EH (cell line): ENCODE measurements around the gene TNXB.
"Not testable (repeated sequence)": the region's sequence is repeated elsewhere in the genome, so short reads cannot be mapped to it uniquely, and the experiment has no call there.

Experiments used
- DNase-seq: peaks from one replicate; pipeline ENCODE4 v3.0.0-alpha.2; 2015; ENCODE audit warnings: low read depth

The TNXB gene

DNA sequence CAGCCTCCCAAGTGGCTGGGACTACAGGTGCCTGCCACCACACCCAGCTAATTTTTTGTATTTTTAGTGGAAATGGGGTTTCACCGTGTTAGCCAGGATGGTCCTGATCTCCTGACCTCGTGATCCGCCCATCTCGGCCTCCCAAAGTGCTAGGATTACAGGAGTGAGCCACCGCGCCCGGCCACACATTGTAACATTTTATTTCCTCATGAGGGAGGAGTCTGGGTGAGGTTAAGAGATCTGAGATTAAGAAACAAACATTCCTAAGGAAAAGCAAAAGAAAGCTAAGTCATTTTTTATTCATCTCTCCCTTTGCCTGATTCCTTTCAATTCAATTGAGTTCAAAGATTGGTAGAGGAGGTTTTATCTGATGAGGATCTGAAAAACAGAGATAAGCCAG, 35.1 kb upstream of the TNXB start:
- not testable (repeated sequence) for DNase-seq

DNA sequence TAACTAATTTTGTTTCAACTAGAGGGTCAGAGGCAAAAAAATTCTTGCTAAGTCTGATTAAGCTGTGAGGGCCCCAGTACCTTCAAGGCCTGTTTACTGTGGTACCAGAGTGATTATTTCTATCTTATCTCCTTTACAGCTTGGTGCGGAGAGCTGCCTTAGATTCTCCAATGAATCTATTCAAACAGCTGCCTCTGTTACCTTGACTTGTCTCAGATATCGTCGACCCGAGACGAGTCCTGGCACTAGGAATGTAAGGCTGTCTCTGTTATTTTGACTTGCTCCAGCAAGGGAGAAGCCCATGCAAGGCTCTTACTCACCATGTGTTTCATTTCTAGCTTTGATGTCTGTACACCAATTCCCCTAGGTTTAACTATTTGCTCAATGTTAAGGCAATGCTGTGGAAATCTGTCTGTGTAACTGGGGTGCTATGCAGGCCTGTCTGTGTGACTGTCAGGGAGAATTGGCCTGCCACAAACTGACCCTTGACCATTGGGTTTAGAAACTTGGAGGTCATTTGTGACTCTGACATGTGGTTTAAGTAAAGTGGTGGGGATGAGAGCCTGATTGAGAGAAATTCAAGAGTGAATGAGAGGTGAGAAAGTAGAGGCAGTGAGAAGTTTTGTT, 31.4 kb upstream of the TNXB start:
- no peak for DNase-seq

DNA sequence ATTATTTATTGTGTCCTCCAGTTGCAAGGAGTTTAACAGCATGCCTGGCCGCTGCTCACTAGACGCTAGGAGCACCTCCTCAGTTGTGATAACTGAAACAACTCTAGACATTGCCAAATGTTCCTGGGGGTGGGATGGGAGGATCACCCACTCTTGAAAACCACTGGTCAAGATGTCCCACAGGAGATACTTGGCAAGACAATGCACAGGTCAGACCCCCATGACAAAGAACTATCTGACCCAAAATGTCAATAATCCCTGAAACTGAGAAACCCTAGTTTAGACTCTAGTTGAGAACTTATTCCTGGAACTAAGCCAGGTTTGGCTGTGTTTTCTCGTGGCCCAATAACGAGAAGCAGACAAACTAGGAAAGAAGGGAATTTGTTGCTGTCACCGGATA, 30.5 kb upstream of the TNXB start:
- DNase-seq = no peak

DNA sequence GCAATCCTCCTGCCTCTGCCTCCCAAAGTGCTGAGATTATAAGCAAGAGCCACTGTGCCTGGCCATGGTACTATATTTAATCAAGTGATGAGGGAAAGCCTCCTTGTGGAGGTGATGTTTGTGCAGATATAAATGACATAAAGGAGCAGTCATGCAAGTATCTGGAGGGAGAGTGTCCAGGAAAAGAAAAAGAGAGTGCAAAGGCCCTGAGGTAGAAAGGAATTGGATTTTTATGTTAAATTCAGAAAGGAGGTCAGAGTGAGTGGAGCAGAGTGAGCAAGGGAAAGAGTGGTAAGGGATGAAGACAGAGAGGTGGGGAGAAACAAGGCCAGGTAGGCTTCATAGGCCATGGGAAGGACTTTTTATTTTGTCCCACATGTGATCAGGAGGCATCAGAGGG, 28.3 kb upstream of the TNXB start:
- DNase-seq = no peak

DNA sequence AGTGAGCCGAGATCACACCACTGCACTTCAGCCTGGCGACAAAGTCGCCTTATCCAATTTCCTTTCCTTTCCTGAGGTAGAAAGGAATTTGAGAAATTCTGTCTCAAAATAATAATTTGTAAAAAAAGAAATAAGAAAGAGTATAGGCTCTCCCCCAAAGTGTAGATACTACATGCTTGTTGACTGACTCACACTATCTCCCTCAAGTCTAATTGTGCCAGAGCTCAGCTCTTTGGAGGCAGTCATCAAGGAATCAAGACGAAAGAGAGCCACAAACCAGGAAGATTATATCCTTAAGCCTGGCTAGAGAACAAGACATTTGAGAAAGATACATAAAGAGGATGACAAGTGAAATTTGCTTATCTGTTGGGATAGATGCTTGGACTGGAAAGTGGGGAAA, 24.6 kb upstream of the TNXB start:
- peak; percentile 85 for DNase-seq

DNA sequence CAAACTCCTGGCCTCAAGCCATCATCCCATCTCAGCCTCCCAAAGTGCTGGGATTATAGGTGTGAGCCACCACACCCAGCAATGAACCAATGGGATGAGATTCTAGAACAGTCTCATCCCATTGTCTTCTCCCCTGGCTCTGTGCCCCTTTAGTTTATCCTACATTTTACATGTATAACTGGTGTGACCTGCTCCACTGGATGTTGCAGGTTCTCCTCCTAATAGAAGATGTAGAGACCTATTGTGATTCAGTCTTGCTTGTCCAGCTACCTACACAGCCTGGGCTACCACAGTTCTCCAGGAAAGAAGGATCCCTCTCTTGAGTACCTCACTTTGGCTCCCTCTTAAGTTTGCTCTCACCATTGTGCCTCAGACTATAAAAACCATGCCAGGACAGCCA, 23.0 kb upstream of the TNXB start:
- DNase-seq = no peak

DNA sequence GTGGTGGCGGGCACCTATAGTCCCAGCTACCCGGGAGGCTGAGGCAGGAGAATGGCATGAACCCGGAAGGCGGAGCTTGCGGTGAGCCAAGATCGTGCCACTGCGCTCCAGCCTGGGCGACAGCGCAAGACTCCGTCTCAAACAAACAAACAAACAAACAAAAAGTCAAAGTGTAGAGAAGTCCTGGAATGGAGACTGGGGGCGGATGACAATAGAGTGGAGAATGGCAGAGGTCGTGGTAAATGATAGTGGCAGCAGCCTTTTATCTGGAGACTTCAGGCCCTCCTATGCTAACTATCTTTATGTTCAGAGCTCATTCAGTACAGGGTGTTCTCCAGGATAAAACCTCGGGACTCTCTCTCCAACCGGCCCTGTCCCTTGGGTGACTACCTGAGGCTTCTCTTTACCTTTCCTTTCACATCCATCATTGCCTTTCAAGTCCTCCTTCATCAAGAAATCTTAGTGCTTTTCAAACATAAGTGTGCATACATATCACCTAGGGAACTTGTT, 22.4 kb upstream of the TNXB start:
- no peak for DNase-seq

DNA sequence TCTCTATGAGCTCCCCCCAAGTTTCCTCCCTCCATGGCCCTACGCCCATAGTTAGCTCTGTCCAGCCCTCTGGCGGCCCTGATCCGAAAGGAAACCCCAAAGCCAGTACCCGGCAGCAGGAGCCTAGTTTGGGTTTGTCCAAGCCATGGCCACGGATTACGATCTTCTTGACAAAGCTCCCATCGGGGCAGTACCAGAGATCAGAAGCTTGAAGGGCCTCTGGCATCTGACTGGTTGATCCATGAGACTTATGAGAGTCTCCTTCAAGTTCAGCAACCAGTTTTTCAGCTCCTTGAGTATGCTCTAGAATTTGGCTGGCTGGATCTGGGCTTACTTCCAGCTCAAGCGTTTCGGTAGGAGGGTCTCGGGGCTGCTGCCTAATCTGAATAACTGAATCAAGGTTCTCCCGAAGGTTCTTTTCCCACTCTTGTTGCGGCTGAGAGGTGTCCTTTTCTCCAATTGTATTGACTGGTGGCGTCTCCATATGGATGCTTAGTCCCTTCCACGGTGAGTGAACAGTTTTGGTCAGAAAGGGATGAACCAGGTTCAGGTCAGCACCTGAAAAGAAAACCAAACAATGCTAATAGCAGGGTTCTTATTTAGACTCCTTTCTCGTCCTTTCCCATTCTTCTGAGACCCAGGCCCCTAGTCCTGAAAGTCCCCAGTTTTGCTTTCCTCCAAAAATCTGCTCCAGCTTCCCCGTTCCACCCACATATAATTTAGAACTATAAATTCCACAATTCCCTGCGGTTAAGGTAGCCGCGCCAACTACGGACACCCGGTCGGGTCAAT, 20.4 kb upstream of the TNXB start:
- DNase-seq = no peak

DNA sequence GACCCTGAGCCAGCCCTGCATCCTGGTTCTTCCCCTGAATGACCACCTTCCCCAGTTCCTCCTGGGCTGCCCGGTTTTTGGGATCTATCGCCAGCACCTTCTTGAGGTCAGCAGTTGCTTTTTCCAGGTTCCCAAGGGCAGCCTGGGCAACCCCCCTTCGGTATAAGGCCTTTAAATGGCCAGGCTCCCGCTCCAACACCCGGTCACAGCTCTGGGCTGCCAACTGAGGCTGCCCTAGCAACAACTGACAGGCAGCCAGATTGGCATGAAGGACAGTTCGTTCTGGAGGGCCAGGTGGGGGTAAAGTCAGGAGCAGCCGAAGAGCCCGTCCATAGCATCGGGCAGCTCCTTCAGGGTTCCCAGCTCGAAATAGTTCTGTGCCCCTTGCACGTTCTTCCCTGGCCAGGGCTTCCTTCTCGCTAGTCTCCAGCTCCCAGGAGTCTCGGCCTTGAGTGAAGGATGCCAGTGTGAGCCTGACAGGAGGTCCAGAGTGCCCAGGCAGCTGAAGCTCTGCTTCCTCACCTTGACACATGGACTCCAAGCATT, 19.7 kb upstream of the TNXB start:
- no peak for DNase-seq

DNA sequence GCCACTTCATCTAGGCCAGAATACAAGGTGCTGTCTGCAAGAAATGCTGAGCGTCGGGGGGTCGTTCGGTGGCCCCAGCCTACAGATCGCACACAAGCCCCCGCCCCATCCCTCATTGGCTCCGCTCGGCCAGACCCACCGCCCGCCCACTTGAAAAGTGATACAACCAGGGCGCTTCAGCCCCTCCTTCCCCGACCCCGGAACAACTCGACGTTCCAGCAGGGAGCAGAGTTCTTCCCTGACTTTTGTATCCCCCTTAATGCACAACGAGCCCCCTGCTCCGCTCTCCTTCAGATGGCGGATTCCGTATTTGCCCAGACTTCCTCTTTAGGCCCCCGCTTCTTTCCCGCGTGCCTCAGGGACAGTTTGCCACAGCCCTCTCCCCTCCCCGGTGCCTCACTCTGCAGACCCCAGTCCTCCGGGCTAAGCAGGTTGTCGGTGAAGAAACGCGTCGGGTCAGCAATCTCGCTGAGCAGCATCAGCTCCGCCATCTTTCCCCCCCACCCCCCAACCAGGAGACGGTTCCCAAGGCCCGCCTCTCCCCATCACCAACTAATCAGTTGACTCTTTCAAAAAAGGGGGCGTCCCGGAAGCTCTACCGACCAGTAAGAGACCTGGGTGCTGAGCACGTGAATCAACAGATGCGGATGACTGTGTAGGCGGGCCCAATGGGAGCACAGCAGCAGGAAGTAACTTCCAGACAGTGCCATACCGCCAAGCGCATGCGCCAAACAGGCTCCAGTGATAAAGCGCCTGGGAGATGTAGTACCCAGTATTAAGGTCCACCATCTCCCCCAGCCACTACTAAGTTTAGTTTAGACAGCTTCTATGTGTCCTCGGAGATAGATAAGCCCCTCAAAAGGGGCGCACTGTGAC, 18.8 kb upstream of the TNXB start, which contains the start of gene ATF6B:
ATF6B (minus strand) TSS at position 530 of the 876 bp plus-strand sequence; CDS start at position 491, 39 bp downstream.
- peak; percentile 100 for DNase-seq

DNA sequence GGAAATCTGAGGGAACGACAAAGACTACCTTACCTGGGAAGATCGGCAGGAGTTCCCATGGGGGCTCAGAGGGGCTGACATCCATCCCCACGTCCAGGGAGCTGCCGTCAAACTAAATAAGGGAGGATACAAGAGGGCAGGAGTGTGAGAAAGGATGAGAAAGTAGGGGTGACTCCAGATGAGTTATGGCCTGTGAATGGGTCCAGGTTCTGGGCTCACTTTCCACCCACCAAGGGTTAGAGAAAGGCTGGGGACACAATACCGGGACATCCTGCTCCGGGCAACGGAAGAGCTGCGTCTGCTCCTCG, 18.2 kb upstream of the TNXB start:
- DNase-seq = no peak

DNA sequence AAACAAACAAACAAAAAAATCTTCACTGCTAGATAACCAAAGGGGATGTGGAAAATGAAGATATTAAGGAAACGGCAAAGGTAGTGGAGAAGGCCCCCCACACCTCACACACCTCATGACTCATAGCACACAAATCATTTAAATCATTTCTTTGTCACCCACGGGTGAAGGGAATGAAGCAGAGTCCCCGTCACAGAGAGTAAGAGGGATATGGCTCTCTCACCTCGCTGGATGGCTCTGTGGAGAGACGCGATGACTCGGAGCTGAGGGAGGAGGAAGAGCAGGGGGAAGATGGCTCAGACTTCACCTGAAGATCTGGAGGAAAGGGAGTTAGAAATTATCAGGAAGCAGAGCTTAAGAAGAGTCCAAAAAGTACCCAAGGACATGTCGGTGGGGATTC, 17.7 kb upstream of the TNXB start:
- DNase-seq = no peak

DNA sequence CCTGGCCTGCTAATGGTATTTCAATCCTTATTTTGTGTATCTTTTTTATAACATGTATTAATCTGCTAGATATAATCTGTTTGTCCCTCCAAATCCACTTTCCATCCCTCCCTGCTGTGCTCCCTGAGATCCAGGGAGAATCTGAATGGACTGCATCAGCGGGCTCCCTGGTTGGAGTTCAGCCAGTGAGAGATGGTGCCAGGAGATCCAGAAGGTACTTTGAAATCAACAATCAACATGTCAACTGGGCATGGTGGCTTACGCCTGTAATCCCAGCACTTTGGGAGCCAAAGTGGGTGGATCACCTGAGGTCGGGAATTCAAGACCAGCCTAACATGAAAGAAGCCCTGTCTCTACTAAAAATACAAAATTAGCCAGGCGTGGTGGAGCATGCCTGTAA, 14.5 kb upstream of the TNXB start:
- no peak for DNase-seq

DNA sequence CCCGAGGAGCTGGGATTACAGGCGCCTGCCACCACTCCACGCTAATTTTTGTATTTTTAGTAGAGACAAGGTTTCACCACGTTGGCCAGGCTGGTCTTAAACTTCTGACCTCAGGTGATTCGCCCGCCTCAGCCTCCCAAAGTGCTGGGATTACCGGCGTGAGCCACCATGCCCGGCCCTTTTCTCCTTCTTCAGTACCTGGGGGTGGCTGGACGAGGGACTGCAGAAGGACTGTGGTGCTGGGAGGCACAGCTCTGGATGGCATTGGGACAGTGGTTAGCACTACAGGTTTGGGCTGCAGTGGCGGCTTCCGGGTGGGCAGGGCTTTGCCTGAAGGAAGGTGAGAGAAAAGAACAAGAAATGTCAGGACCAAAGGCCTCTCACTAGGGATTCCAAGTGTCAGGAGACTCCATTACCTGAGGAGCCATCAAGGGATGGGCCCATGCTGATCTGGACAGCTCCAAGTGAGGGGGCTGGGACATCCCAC, 11.5 kb upstream of the TNXB start:
- DNase-seq = no peak

DNA sequence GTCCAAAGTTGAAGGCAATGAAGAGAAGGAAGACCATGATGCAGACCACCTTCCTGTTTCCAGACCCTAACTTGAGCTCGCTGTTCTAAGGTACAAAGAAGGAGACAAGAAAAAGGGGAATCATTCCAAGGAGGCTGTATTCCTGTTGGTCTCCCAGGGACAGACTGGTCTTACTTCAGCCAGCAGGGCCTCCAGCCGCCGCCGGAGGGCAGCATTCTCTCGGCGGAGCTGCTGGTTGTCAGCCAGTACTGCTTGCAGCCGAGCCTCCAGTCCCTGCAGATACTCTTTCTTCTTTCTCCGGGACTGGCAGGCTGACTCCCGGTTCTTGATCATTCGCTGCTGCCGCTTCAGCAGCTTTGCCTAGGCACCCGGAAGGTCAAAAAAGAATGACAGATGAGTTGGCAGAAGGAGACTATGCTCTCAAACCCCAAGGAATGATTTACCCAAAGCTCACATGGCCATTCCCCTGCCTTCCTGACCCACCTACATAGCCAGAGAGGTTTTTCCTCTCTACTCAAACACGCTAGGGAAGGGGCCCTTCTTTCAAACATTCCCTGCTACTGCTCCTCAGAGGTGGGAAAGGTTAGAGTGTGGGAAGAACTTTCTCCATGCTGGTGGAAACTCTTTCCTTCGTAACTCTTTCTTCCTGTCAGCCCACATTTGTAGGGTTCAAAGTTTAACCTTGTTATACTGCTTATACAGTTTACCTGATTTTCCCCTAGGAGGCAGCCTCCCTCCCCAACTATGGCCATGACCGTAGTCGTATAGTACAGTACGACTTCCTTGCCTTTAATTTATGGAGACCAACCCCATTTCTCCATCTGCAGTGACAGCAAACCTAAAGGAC, 9.9 kb upstream of the TNXB start:
- DNase-seq = peak; percentile 86

DNA sequence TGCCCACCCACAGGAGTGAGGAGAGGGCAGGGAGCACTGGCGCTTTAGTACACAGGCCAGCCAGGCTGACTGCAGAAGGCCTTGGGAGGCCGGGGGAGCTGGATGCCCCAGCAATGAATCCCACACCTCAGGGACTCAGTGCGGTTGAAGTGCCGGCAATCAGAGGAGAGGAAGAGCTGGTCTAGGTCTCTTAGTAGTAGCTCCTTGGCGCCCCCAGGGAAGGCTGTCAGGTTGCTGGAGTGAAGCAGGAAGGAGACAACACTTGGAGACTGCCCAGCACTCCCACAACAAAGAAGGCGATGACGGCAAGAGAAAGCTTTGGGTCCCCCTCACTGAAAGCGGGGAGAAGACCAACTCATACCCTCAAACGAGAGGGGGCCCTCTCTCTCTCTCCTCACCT, 8.3 kb upstream of the TNXB start:
- no peak for DNase-seq

DNA sequence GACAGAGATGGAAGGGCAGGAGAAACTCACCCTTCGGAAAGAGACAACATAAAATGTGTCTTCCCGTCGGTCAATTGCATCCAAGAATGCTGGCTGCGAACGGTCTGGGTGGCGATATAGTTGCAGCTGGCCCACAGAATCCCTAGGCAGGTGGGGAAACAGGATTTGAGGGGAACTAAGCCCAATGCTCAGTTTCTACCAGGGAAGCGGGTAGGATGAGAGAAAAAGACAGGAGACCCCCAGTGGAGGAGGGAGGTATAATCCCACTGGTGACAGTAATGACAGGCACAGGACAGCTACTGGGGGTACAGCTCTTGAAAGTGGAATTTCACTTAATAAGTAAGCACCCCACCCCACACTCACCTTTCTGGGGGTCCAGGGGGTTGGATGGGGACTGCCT, 7.5 kb upstream of the TNXB start:
- DNase-seq = peak; percentile 45

DNA sequence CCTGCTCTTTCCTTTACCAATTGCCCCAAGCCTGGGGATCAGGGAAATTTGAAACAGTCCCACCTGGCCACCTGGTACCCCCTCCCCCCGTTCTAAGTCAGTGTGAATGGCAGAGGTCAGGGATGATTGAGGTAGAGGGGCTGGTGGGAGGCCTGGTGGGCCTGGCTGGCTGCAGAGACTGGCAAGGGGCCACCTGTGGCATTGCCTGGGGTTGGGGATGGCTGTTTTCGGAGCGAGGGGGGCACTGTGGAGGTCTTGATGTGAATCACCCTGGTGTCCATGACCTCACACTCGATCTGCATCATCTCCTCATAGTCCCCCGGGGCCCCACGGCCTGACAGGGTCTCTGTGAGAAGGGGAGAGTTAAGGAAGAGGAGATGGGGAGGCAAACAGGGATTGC, 6.5 kb upstream of the TNXB start:
- DNase-seq = no peak

DNA sequence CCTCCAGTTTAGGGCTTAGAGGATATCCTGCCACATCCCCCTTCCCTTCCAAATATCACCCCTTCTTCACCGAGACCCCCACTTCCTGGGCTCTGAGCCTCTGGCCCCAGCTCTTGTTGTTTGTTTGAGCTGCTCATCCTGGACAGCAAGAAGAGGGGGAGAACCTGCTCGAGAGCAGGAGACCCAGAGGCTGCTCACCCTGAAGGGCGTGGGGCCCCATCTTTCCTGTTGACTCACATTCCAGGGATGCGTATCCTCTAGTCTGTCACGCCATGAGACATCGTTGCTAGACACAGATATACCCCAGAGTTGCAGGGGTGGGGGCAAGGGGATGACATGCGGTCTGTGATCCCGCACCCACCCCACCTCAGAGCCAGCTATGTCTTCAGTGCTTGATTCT, 5.7 kb upstream of the TNXB start:
- DNase-seq = peak; percentile 88

DNA sequence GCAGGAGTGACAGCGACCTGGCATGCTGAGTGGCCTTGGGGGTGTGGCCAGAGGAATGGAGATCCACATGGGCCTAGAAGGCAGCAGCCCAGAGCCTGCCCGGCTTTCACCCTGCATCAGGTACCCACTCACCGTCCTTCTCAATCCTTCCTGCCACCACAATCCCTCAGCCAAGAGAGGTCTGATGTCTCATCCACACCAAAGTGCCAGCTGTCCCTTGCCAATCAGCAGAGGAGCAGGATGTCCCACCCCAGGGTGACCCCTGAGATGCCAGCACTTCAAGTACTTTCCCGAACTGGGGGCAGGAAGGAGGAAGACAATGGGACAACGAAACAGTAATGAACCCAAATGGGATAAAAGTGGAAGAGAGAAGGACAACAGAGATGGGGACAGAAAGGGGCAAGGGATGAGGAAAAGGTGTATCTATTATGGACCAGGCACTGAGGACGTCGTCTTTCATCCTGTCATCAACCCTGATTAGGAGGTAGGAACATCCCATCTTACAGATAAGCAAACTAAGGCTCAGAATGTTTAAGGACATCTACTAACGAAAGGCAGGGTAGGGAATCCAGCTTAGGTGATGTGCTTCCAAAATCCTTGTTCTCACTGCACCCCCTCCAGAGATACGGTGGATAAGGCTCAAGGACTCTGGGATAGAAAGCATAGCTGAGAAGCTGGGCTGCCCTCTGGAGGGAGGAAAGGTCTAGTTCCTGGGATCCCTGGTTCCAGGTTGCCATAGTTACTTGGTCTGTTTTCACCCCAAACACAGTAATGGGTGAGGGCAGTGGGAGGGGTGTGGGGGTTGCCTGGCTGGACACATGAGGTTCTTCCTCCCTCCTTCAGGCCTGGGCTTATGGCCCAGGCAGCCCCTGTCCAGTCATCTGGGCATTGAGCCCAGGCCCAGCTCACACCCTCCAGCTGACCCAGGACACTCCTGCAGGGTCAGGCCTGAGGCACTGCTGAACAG, 4.5 kb upstream of the TNXB start:
- peak; percentile 98 for DNase-seq
